ENCODE data around the gene LCK.

GRCh38 chr1:32335535-32335789, 84.4 kb downstream of the LCK start:
- TF ChIP-seq EZH2 (IDR thresholded peaks at IDR 0.05; ENCODE audit: insufficient read depth, poor library complexity, severe bottlenecking) (no peak), EZH2phosphoT487 (IDR thresholded peaks at IDR 0.05; ENCODE audit: insufficient read depth, low read depth) (no peak)
